ENCODE results near the gene LRRC55. TPM values are rescaled to one million over a fixed set of nuclear protein-coding genes. Genes with fewer than 3 reads are reported as not detected.

LRRC55 gene
- total RNA-seq, 4 donors from 2014 or later: under 0.01 to 0.39 (median 0.19) TPM

GRCh38 chr11:57205041-57205641 is 23.4 kb downstream of the LRRC55 start:
- H3K4me3 ChIP-seq: no peak overlapping the region
- WGBS: 39% methylated on average over 2 of the region's 3 CpGs
- DNase-seq (ENCODE audit: extremely low spot score): no peak
- H3K9me3 ChIP-seq: no peaks in the 10 kb centered on the region
- TF ChIP-seq EP300 (IDR thresholded peaks at IDR 0.05) (no peak), CTCF (IDR thresholded peaks at IDR 0.05) (no peak), POLR2A (IDR thresholded peaks at IDR 0.05; ENCODE audit: low read depth) (no peak), POLR2AphosphoS5 (IDR thresholded peaks at IDR 0.05) (no peak)
- H3K4me1 ChIP-seq: peaks cover 15 to 44% (median 35%) of the 10 kb centered on the region in 4 donors
- intact Hi-C loops (cut with DNase I): no loop called here
- H3K27ac ChIP-seq (replicated peaks in 1 of 4): no peak overlapping the region
- H3K36me3 ChIP-seq: no peaks in the 10 kb centered on the region
- H3K27me3 ChIP-seq: peaks cover 0 to 7% (median 2%) of the 10 kb centered on the region in 4 donors

GRCh38 chr11:57207168-57207567 is 25.4 kb downstream of the LRRC55 start:
- Histone ChIP-seq H3K36me3 (no peaks in the 10 kb centered on the region), H3K9me3 (no peaks in the 10 kb centered on the region), H3K27me3 (peaks cover 0 to 7% (median 2%) of the 10 kb centered on the region in 4 donors), H3K27ac (replicated peaks in 1 of 4) (no peak overlapping the region), H3K4me1 (peaks cover 13 to 27% (median 16%) of the 10 kb centered on the region in 4 donors), H3K4me3 (no peak overlapping the region)
- TF ChIP-seq POLR2AphosphoS5 (IDR thresholded peaks at IDR 0.05) (no peak), POLR2A (IDR thresholded peaks at IDR 0.05; ENCODE audit: low read depth) (no peak), EP300 (IDR thresholded peaks at IDR 0.05) (no peak), CTCF (IDR thresholded peaks at IDR 0.05) (no peak)
- intact Hi-C loops (cut with DNase I): no loop called here
- WGBS: 82% methylated on average over 6 of the region's 6 CpGs
- no peak for DNase-seq (ENCODE audit: extremely low spot score)

- DNase-seq (ENCODE audit: extremely low spot score): no peak
- intact Hi-C loops (cut with DNase I): no loop called here
- WGBS: 39% methylated on average over 5 of the region's 7 CpGs
Observed at GRCh38 chr11:57210781-57211180, 29.0 kb downstream of the LRRC55 start.

GRCh38 chr11:57213342-57214097 is 31.8 kb downstream of the LRRC55 start:
- no peaks in the 10 kb centered on the region for H3K9me3 ChIP-seq
- peak overlapping the region in 2 of 4 donors; percentile 48 to 57 for H3K27ac ChIP-seq (replicated peaks in 1 of 4)
- no peaks in the 10 kb centered on the region for H3K36me3 ChIP-seq
- H3K4me3 ChIP-seq: no peak overlapping the region
- intact Hi-C loops (cut with DNase I): no loop called here
- TF ChIP-seq POLR2A (IDR thresholded peaks at IDR 0.05; ENCODE audit: low read depth) (no peak), EP300 (IDR thresholded peaks at IDR 0.05) (no peak), POLR2AphosphoS5 (IDR thresholded peaks at IDR 0.05) (no peak), CTCF (IDR thresholded peaks at IDR 0.05) (no peak)
- peaks cover 0 to 7% (median 0%) of the 10 kb centered on the region in 4 donors for H3K27me3 ChIP-seq
- DNase-seq (ENCODE audit: extremely low spot score): no peak
- peaks cover 12 to 21% (median 14%) of the 10 kb centered on the region in 4 donors for H3K4me1 ChIP-seq
- WGBS: 42% methylated on average over 9 of the region's 9 CpGs

More at GRCh38 chr11:57210781-57211180, 29.0 kb downstream of the LRRC55 start:
- Histone ChIP-seq H3K27ac (replicated peaks in 1 of 4) (no peak overlapping the region), H3K4me3 (no peak overlapping the region), H3K36me3 (no peaks in the 10 kb centered on the region), H3K27me3 (peaks cover 0 to 6% (median under 1%) of the 10 kb centered on the region in 4 donors), H3K4me1 (peaks cover 12 to 23% (median 16%) of the 10 kb centered on the region in 4 donors), H3K9me3 (no peaks in the 10 kb centered on the region)
- TF ChIP-seq POLR2AphosphoS5 (IDR thresholded peaks at IDR 0.05): no peak
- TF ChIP-seq EP300 (IDR thresholded peaks at IDR 0.05): no peak
- no peak for TF ChIP-seq POLR2A (IDR thresholded peaks at IDR 0.05; ENCODE audit: low read depth)
- TF ChIP-seq CTCF (IDR thresholded peaks at IDR 0.05): no peak

All from esophagus muscularis mucosa (tissue), 4 donors.